A549 (cell line): ENCODE measurements around the gene CAMK4.

Source experiments
- KDM1A ChIP-seq: fragments of 200-600 bp; sonication (generic); IDR thresholded peaks from 2 replicates; pipeline ENCODE4 v1.6.1; 2016; ENCODE audit warnings: low read depth, mild to moderate bottlenecking
- POLR2A ChIP-seq: IDR thresholded peaks from 2 replicates; pipeline ENCODE4 v1.6.1; 2012; ENCODE audit warnings: mild to moderate bottlenecking, low read length
- TF ChIP-seq, protein P1 (sequence below): fragments of >200 bp; sonication (Bioruptor Twin); formaldehyde crosslinking; IDR thresholded peaks from 3 replicates; pipeline ENCODE4 v1.5.1; 2016

DNA sequence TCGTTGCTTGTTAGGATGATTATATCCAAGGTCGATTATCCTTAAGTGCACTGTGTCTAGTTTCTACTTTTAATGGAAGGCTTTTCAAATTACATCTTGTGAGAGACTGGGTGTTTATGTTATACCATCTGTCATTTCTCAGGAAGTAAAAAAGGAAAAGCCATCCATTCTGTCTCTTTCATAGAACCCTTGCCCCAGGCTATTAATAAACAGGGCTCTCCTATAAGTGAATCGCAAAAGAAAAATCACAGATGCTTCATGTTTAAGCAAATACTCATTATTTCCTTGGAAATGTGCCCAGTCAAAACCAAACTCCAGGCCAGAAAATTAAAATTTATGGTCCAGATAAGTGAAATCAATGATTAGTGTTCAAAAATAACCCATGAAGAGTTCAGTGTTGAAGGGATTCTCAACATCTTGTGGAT lies 230.0 kb downstream of the CAMK4 start:
- TF ChIP-seq KDM1A, result no peak
- TF ChIP-seq, protein P1, sequence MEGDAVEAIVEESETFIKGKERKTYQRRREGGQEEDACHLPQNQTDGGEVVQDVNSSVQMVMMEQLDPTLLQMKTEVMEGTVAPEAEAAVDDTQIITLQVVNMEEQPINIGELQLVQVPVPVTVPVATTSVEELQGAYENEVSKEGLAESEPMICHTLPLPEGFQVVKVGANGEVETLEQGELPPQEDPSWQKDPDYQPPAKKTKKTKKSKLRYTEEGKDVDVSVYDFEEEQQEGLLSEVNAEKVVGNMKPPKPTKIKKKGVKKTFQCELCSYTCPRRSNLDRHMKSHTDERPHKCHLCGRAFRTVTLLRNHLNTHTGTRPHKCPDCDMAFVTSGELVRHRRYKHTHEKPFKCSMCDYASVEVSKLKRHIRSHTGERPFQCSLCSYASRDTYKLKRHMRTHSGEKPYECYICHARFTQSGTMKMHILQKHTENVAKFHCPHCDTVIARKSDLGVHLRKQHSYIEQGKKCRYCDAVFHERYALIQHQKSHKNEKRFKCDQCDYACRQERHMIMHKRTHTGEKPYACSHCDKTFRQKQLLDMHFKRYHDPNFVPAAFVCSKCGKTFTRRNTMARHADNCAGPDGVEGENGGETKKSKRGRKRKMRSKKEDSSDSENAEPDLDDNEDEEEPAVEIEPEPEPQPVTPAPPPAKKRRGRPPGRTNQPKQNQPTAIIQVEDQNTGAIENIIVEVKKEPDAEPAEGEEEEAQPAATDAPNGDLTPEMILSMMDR, result no peak
- TF ChIP-seq POLR2A, result no peak
